NCI-H524 (cell line): ENCODE data around the gene DES.
"Not testable (repeated sequence)": the region's sequence is repeated elsewhere in the genome, so short reads cannot be mapped to it uniquely, and the experiment has no call there.

Source experiments
- DNase-seq, 2 experiments: peaks; one replicate each; lab custom pipeline; 2025; lab: John Stamatoyannopoulos, UW

Gene DES

GRCh38 chr2:219399716-219400478, 18.3 kb upstream of the DES start:
- DNase-seq: no peak

- DNase-seq: no peak
These were observed 17.6 kb upstream of the DES start for GRCh38 chr2:219400562-219400961.

- no peak for DNase-seq
These were observed 16.6 kb upstream of the DES start for GRCh38 chr2:219401606-219402005.

- DNase-seq: peak; percentile 55 to 78
These were observed 15.3 kb upstream of the DES start for GRCh38 chr2:219402665-219403515.

- DNase-seq: no peak
These were observed 14.3 kb upstream of the DES start for GRCh38 chr2:219403861-219404260.

GRCh38 chr2:219404291-219404910, 13.8 kb upstream of the DES start:
- no peak for DNase-seq

- no peak for DNase-seq
These were observed 13.2 kb upstream of the DES start for GRCh38 chr2:219404954-219405353.

- DNase-seq: no peak
These were observed 12.7 kb upstream of the DES start for GRCh38 chr2:219405451-219405850.

GRCh38 chr2:219405958-219406860, 12.0 kb upstream of the DES start:
- DNase-seq: no peak

- no peak for DNase-seq
These were observed 11.3 kb upstream of the DES start for GRCh38 chr2:219406861-219407230.

- not testable (repeated sequence) for DNase-seq
These were observed 10.8 kb upstream of the DES start for GRCh38 chr2:219407343-219407742.

- no peak for DNase-seq
These were observed 10.0 kb upstream of the DES start for GRCh38 chr2:219408204-219408603.

- no peak for DNase-seq
These were observed 9.5 kb upstream of the DES start for GRCh38 chr2:219408631-219409030.

GRCh38 chr2:219409619-219410018, 8.6 kb upstream of the DES start:
- DNase-seq: no peak

GRCh38 chr2:219410390-219410789, 7.8 kb upstream of the DES start:
- DNase-seq: no peak

- no peak for DNase-seq
These were observed 3.3 kb upstream of the DES start for GRCh38 chr2:219414857-219415256.

- DNase-seq: no peak
These were observed 2.5 kb upstream of the DES start for GRCh38 chr2:219415580-219416234.

- no peak for DNase-seq
These were observed 2.0 kb upstream of the DES start for GRCh38 chr2:219416235-219416602.

GRCh38 chr2:219416938-219417337, 1.2 kb upstream of the DES start:
- no peak for DNase-seq

- no peak for DNase-seq
These were observed 803 bp upstream of the DES start for GRCh38 chr2:219417374-219417773.

- no peak for DNase-seq
These were observed 791 bp downstream of the DES start for GRCh38 chr2:219419012-219419324.
